ENCODE measurements around the gene TSPAN5.
"Not testable (repeated sequence)": the region's sequence is repeated elsewhere in the genome, so short reads cannot be mapped to it uniquely, and the experiment has no call there.

Gene TSPAN5

DNA sequence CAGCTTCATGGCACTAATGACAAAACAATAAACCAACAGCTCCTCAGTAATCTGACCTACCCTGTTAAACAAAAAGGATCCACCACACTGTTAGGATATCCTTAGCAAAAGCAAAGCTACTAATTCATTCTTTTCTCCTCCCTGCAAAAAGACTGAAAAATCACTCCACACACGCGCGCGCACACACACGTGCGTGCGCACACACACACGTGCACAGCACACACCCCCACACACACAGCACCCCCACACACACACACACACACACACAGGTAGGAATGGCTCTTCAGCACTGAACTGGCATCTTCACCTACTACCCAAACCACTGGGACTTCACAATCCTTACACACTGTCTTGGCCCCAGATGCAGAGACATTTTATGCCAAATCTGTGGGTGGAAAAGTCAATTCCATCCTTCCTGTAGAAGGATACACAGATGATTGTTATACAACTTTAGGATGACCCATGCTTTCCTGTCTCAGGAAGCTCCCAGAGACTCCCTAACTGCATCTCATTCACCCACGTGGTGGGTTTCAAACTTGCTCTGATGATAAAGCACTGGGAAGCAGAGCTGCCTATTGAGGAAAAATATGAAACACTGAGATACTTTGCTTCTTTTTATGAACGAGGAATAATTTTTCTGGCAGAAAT, 102.5 kb downstream of the TSPAN5 start:
- DNase-seq (ENCODE audit: low read depth in 2 of 2) = no peak

DNA sequence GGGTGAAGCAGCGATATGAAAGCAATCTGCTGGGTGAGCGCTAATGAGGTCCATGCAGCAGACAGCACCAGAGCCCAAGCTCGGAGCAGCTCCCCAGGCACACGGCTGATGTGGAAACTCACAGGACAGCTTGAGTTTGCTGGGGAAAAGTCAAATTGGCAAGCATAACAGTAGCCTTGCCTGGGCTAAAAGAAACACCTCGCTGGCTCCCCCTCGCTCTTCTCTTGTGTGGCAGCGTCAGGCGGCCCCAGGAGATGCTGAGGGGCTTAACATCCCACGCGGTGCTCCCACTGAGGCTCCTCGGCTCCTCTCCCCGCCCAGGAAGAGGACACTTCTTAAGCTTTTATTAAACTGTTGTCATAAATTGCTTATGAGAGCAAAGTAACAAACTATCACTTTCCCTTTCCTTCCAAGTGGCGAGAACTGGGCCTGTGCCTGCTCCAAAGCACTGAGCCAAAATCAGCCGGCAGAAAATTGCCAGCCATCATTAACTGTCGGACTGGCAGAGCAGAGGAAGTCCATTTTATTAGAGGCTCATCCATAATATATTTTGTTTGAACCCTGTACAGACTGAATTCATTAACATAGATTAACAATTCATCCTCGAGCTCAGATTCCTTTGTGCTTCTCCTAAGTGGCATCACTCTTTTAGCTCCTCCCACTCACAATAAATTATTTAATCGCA, 111.4 kb downstream of the TSPAN5 start:
- DNase-seq (ENCODE audit: low read depth in 2 of 2) = no peak

DNA sequence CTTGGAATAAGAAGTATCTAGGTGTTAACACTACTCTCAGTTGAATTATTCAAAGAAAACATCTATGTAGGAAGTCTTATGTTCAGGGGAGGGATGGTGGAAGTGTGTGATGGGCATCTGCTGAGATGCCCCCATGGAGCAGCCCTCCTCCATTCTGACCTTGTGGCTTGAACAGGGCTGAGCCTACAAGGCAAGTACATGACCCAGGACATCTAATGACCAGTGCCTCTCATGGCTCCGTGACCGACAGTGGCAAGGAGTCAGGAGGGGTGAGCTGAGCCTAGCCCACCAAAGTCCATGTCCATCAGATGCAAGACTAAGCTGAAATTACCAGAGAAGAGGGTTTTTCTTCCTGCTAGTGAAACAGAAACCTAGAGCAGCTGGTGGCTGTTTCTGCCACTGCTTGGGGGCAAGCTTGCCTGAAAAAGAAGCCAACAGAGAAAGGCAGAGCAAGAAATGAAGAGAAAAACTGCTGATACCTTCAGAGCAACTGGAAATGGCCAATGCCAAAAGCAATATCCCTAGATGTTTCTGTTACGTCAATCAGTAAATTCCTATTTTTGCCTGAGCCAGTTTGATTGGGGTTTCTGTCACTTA, 113.5 kb downstream of the TSPAN5 start:
- DNase-seq (ENCODE audit: low read depth in 2 of 2) = no peak

DNA sequence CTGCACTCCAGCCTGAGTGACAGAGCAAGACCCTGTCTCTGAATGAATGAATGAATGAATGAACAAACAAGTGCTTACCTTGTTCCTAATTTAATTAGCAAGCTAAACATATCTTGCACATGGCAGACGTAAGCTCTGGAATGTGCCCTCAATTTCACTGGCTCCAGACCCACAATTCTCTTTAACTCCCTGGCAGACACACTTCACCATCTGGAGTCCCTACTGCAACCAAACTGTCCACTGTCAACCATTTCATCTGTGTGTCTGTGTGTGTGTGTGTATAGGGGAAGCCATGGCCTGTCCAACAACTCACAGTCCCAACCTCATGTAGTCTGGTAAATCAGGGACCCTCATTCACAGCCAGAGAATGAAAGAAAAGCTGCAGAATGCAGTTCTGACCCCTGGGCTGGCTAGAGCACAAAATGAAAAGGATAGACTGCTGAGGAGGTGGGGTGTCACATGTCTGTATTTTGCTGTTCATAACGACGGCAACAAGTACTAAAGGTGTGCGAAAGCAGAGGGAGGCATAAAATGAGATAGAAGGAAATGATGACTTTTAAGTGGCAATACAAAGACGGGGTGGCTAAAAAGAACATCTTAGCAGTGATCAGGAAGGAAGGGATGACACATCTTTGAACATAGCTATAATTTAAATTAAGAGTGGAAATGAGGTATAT, 114.1 kb downstream of the TSPAN5 start:
- DNase-seq (ENCODE audit: low read depth in 2 of 2) = no peak

DNA sequence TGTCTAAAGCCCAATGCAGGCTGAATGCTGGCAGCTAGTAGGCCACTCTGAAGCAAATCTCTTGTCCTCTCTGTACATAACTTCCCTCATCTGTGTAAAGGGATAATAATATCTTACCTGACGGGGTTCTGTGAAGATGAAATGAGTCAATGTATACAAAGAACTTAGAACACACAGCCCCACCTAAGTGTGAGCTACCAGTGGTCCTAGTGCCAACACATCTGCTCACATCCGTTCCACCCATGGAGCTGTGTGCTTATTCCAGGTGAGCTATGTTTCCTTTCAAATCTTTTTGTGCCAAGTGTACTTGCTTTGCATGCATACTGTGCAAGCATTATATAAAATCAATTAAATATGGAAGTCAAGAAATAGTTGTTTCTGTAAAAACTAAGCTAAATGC, 116.4 kb downstream of the TSPAN5 start:
- DNase-seq (ENCODE audit: low read depth in 2 of 2) = no peak

DNA sequence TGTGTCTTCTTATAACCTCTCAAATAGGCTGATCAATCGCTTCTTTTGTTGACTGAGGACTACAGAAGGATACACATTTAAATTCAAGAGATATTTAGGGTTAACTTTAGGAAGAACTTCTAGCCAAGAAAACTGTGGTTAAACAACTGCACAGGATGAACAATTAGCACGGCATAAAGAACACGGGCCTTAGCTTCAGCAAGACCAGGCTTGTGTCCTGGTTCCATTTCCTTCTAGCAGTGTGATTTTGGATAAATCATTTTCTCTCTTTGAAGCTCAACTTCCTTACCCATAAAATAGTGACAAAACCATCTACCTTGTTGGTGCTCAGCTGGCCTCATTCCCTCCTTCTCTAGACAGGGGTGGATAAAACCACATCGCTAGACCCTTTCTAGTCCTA, 117.6 kb downstream of the TSPAN5 start:
- no peak for DNase-seq (ENCODE audit: low read depth in 2 of 2)

DNA sequence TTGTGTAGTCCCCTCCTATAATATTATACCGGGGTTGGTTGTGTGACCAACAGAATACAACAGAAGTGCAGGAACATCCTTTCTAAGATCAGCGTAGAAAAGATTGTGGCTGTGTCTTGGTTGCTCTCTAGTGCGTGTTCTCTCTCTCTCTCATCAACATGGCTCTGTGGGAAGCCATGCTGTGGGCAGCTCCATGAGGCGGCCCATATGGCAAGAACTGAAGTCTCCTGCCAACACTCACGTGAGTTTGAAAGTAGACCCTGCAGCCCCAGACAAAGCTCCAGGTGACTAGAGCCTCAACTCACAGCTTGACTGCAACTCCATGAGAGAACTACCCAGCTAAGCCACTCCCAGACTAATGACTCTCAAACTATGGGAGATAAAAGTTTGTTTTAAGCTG, 118.7 kb downstream of the TSPAN5 start:
- no peak for DNase-seq (ENCODE audit: low read depth in 2 of 2)

DNA sequence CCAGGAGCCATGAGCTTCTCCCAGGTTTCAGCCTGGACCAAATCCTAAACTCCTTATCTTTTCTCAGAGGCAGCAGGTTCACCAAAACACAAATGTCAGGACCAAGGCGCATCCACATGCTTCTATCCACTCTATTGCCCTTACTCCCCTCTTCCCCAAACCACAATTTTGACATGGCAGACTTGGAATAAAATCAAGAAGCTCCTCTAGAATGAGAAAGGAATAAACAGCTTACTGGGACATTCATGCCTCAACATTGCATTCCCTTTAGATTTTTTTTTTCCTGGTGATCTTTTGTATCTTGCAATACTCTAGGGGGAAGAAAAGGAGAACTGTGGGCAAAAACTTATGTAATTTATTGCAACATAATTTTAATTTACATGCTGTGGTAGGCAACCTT, 119.1 kb downstream of the TSPAN5 start:
- no peak for DNase-seq (ENCODE audit: low read depth in 2 of 2)

DNA sequence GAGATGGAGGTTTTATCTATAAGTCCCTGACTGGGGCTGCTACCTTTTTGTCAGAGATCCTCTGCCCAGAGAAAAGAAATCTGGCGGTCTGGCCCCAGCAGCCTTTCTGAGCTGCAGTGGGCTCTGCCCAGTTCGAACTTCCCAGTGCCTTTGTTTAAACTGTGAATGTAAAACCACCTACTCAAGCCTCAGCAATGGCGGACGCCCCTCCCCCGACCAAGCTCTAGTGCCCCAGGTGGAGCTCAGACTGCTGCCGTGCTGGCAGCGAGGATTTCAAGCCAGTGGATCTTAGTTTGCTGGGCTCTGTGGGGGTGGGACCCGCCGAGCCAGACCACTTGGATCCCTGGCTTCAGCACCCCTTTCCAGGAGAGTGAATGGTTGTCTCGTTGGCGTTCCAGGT, 121.8 kb downstream of the TSPAN5 start:
- DNase-seq (ENCODE audit: low read depth in 2 of 2) = no peak

DNA sequence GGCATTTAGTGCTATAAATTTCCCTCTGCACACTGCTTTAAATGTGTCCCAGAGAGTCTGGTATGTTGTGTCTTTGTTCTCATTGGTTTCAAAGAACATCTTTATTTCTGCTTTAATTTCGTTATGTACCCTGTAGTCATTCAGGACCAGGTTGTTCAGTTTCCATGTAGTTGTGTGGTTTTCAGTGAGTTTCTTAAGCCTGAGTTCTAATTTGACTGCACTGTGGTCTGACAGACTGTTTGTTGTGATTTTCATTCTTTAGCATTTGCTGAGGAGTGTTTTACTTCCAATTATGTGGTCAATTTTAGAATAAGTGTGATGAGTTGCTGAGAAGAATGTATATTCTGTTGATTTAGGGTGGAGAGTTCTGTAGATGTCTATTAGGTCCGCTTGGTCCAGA, 124.3 kb downstream of the TSPAN5 start:
- not testable (repeated sequence) for DNase-seq (ENCODE audit: low read depth in 2 of 2)

DNA sequence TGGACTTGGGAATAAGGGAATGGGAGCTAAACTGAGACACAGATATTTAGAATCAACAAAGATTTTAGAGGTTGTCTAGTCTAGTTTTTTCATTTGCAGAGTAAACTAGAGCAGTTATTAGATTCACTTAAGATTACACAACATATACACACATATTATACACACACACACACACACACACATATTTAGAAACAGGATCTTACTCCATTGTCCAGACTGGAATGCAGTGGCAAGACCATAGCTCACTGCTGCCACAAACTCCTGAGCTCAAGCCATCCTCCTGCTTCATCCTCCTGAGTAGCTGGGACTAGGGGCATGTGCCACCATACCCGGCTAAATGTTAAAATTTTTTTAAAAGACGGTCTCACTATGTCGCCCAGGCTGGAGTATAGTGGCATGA, 127.8 kb downstream of the TSPAN5 start:
- no peak for DNase-seq (ENCODE audit: low read depth in 2 of 2)

DNA sequence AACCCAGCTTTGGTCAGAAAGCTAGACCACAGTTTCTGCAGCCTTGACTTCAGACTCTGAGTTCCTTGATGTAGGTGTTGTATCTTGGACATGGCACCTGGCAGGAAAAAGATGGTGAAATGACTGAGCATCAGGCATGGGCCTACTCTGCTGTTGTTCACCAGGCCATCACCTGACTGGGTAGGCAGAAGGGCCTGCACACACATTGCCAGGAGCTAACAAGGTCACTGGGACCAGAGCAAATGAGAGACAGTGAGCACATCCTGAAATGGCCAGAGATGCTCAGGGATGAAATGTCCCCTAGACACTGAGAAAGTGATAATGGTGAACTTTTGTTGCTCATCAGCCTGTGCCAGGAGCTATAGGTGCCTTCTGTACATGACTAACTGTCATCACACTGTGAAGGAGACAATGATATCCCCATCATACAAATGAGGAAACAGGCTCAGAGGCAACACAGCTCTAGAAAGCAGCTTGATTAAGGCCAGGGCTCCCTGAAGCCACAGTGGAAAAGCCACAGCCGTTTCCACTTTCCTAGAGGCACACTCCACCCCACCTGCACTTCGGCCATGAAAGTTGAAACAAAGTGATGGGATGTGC, 128.3 kb downstream of the TSPAN5 start:
- no peak for DNase-seq (ENCODE audit: low read depth in 2 of 2)

DNA sequence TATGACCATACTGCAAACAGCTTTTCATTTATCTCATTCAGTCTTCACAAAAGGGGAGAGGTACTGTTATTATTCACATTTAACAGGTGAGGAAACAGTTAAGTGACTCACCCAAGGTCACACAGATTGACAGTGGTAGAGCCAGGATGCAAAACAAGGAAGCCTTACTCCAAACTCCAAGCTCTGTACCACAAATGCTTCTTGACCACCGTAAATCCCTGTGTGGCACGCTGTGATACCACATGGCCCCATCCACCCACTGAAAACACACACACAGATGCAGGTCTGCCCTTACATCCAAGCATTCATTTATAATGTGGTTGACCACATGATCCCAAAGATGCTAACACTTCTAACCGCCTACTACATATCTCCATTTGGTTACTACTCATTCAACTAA, 129.5 kb downstream of the TSPAN5 start:
- no peak for DNase-seq (ENCODE audit: low read depth in 2 of 2)

DNA sequence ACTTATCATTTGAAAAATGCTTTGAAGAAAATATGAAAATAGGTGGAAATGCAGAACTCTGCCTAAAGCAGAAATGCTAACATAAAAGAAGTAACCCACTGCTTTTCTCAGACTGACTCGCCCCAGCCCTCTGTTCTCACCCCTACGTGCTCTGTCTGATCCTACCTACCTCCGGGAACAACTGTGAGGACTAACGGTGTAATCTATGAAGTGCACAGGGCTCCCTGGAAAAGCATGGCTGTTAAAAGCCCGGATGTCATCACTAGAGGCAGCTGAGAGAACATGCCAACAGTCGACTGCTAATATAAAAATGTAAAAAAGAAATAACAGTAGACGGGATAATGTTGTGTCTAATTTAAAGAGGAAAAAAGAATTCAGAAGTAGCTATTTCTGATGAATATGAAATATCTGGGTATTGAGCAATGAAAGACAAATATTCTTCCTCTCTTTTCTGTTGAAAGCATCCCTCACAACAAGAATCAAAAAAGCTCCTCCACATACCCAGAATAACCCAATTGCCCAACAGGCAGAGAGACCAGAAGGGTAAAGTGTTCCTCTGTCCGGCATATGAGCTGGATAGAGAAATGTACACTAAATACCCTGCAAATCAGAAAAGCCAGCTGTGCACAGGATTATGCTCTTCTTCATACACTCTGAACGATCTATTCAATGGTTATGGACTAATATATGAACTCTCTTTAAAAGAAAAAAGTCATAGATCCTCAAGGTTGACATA, 130.7 kb downstream of the TSPAN5 start:
- no peak for DNase-seq (ENCODE audit: low read depth in 2 of 2)

DNA sequence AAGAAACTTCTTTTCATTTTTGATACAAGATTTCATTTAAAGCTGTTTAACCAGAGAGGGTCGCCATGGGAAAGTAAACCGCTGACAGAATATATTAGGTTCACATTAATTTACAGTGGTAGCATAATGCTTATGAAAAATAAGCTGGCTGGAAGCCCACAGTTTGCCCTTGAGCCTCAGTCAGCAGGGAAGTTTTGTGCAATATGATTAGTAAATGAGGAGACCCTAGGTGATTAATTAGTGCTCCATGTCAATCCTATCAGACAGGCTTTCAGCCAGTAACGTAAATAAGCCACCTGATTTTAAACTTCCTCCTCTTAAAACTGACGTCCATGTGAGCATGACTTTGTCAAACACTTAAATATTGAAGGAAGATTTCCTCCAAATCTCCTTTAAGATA, 134.2 kb downstream of the TSPAN5 start:
- DNase-seq (ENCODE audit: low read depth in 2 of 2) = no peak

DNA sequence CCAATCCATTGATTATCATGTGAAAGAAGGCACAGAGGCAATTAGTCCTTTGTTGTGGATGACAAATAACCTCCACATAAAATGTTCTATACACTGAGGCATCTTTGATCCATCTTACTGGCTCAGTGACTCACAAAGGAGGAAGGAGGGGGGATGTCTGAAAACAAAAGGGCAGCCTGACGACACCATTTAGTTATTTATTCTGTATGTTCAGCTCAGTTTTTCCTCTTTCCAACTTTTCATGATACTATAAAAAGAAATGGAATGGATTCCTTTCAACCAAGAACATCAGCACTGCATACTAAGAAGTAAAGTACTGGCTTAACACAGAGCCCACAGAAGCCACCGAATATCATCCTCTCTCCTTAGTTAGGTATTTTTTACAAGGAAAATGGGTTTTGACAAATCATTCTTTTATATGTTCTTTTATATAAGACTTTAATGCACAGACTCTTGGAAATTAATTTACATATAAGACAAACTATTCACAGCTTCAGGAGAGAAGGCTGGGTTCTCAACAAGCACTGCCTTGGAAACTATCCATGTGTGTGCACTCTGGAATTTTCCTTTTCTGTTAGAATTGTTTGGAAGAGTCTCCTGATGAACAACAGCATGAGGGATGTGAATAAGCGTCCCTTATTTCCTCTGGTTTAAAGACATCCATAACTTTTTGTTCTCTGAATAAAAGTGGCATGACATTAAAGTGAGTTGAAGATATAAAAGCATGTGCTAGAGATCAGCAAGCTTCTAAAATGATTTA, 135.6 kb downstream of the TSPAN5 start:
- no peak for DNase-seq (ENCODE audit: low read depth in 2 of 2)

DNA sequence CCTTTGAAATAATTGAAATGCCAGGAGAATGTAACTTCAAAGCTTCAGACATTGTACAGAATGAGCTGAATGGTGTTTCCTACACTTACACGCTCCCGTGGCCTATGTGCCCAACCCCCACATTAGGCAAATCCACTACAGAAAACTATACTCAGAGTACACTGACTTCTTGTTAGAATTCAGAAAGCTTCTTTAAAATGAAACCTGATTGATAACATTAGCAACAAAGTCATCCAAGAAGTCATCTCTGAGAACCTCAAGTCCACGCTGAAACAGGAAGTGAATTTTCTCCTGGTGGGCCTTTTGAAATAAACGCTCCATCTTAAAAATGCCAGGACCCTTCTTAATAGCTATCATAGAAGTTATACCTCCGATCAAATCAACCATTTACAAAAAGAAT, 136.3 kb downstream of the TSPAN5 start:
- DNase-seq (ENCODE audit: low read depth in 2 of 2) = no peak

DNA sequence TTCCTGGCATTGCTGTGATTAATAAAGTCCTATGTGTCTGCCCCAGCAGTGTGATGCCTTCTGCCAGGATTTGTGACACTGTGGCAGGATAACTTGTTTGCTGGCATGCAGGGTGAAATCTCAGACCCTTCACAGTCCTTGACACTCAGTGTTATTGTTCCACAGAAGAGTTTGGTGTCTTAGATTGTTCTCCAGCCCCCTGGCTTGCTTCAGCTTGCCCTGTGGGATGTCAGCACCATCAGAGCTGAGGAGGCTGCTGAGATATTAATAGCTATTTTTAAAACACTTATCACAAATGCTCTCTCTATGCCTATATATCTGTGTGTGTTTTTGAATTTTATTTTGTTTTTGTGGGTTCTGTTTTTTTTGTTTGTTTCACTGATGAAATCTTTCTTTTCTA, 136.9 kb downstream of the TSPAN5 start:
- DNase-seq (ENCODE audit: low read depth in 2 of 2) = no peak

DNA sequence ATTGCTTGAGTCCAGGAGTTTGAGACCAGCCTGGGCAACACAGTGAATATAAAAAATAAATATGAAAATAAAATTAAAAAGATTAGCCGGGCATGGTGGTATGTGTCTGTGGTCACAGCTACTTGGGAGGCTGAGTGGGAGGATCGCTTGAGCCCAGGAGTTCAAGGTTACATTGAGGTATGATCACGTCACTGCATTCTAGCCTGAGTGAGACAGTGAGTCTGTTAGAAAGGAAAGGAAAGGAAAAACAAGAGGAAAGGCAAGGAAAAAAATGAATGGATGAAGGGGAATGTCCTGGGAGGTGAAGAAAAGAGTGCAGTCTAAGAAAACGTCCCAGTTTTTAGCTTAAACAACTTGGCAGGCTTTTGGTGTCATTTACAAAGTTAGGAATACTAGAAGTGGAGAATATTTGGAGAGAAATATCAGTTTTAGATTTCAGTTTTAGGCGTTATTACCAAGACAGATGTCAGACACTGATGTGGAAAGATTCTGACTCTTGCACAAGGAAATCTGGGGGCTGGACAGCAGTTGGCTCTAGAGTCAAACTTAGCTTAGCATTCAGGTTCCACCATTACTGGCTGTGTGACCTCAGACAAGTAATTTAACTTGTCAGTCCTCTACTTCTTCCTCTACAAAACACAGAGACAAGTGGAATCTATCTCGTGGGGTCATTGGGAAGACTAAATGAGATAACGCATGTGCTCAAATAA, 139.0 kb downstream of the TSPAN5 start:
- DNase-seq (ENCODE audit: low read depth in 2 of 2) = no peak

DNA sequence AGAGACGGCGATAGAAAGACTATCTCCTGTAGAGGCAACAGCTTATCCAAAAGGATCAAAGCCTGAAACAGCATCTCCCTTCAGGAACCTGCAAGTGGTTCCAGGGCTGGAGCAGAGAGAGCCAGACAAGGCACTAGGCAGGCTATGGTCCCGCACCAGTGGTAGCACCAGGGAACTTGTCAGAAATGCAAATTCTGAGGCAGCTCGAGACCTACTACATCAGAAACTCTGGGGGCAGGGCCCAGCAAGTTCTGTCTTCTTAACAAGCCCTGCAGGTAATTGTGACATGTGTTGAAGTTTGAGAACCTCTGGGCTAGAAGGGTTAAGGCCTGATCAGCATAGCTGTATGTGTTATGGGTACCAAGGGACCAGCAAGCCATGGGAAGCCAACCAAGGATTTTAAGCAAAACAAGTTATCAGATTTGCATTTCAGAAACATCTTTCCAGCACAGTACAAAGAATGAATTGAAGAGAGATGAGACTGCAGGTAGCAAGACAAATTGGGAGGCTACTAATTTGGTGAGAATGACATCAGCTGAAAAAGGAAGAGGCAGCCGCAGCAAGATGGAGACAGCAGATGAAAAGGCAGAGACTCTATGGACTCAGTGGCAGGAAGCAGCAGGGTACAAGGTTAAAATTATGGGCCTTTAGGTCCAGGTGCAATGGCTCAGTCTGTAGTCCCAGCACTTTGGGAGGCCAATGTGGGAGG, 139.7 kb downstream of the TSPAN5 start:
- no peak for DNase-seq (ENCODE audit: low read depth in 2 of 2)

Measured in activated CD4-positive, alpha-beta T cell treated with anti-CD3 and anti-CD28 coated beads for 24 hours (primary cell).